ENCODE results near the gene PRRT4. TPM values are rescaled to one million over a fixed set of nuclear protein-coding genes. Genes with fewer than 3 reads are reported as not detected.

PRRT4 gene
- total RNA-seq, 1 experiment from 2014 or later: 0.24 TPM

GRCh38 chr7:128383776-128384175, 22.3 kb upstream of the PRRT4 start:
- no CpG with 5 or more reads among the region's 3 CpGs for WGBS (ENCODE audit: extremely low coverage, insufficient read length, low lambda C conversion rate)
- Histone ChIP-seq H4K5ac (ENCODE audit: insufficient read length, low read depth, low read length) (no peak overlapping the region), H2BK20ac (ENCODE audit: low read depth, low read length, poor library complexity, severe bottlenecking) (no peak overlapping the region), H3T11ph (ENCODE audit: low read length) (no peak overlapping the region), H3K4me2 (ENCODE audit: insufficient read depth, insufficient read length, low read length) (no peak overlapping the region), H4K91ac (ENCODE audit: insufficient read length, low read depth, low read length) (no peak overlapping the region), H3K27me3 (ENCODE audit: insufficient read depth, low read length) (no peaks in the 10 kb centered on the region; the same call in 1 of the 2 replicates), H3K23me2 (ENCODE audit: insufficient read length, low read depth, low read length, poor library complexity, severe bottlenecking) (no peaks in the 10 kb centered on the region), H3K18ac (ENCODE audit: insufficient read length, low read depth, low read length) (no peak overlapping the region), H3K9ac (ENCODE audit: extremely low read depth, insufficient read length, low read length) (no peak overlapping the region), H3K56ac (ENCODE audit: insufficient read length, low read depth, low read length) (no peak overlapping the region), H3K14ac (ENCODE audit: insufficient read depth, low read length) (no peak overlapping the region), H2BK12ac (ENCODE audit: insufficient read length, low read depth, low read length) (no peak overlapping the region), H3K79me1 (ENCODE audit: insufficient read depth, low read depth, low read length, poor library complexity, severe bottlenecking) (no peaks in the 10 kb centered on the region), H2AK5ac (ENCODE audit: insufficient read length, low read length) (no peak overlapping the region), H2BK120ac (ENCODE audit: low read depth, low read length, poor library complexity, severe bottlenecking) (no peak overlapping the region), H4K8ac (replicated peaks; ENCODE audit: insufficient read length, low read depth, low read length) (no peak overlapping the region), H3K23ac (ENCODE audit: insufficient read length, low read depth, low read length) (no peak overlapping the region), H3K4ac (ENCODE audit: low read depth, low read length) (no peak overlapping the region), H3K9me3 (ENCODE audit: control insufficient read depth, low read depth, low read length) (no peaks in the 10 kb centered on the region), H2BK15ac (ENCODE audit: low read depth, low read length) (no peak overlapping the region), H4K20me1 (ENCODE audit: control insufficient read depth, insufficient read depth, insufficient read length) (no peaks in the 10 kb centered on the region), H2BK5ac (ENCODE audit: insufficient read length, low read length) (no peak overlapping the region), H2AFZ (ENCODE audit: low read length) (no peak overlapping the region), H3K79me2 (ENCODE audit: insufficient read depth, low read length) (no peaks in the 10 kb centered on the region), H3K4me1 (ENCODE audit: insufficient read depth, low read length) (no peaks in the 10 kb centered on the region), H3K27ac (ENCODE audit: insufficient read length, low read depth, low read length) (no peak overlapping the region)
- H3K4me3 Mint-ChIP-seq: no peak overlapping the region
- no peak overlapping the region for H3K27ac Mint-ChIP-seq
- no peaks in the 10 kb centered on the region for H3K9me3 Mint-ChIP-seq
- TF ChIP-seq CTCF (conservative IDR thresholded peaks at IDR 0.05): no peak
- no peaks in the 10 kb centered on the region for H3K36me3 Mint-ChIP-seq (ENCODE audit: insufficient read depth in 1 of 3, low read depth in 3 of 3)
- no peak for DNase-seq
- H3K27me3 Mint-ChIP-seq (ENCODE audit: low read depth): peaks cover 29% of the 10 kb centered on the region
- H3K4me1 Mint-ChIP-seq: peaks cover 26 to 51% of the 10 kb centered on the region in 2 experiments

Data from H9 (cell line).